OCI-LY3 (cell line): ENCODE results near the gene HACD4.

Source experiments
- EZH2phosphoT487 ChIP-seq: fragments of 200-600 bp; shearing (Covaris generic); IDR thresholded peaks from 2 replicates; pipeline ENCODE4 v1.6.1; 2018; ENCODE audit warnings: antibody characterized with exemption, mixed run types, low read depth
- TF ChIP-seq, protein P1 (sequence below): fragments of 200-600, 300-600 bp; sonication (generic); IDR thresholded peaks from 2 replicates; pipeline ENCODE4 v1.5.1; 2014; ENCODE audit warnings: antibody characterized with exemption, low read length, low read depth

DNA sequence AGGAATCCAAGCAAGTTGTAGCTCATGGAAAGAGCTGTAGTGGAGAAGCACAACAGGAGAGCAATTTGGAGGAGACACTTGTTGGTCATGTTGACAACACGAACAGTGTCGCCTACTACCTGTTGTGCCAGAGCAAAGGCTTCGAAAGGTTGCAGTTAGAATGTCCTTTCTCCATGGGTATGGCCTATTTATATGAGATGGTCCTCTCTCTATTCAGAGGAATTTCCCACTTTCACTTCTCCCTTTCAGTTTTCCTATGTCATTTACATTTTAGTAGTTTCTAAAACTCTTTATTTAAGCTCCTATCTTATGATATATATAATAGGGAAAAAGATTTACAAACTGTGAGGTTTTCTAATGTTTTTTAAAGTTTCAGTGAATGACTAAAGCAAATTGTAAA is 46.3 kb upstream of the HACD4 start, which contains the start of gene IFNB1:
- TF ChIP-seq, protein P1, sequence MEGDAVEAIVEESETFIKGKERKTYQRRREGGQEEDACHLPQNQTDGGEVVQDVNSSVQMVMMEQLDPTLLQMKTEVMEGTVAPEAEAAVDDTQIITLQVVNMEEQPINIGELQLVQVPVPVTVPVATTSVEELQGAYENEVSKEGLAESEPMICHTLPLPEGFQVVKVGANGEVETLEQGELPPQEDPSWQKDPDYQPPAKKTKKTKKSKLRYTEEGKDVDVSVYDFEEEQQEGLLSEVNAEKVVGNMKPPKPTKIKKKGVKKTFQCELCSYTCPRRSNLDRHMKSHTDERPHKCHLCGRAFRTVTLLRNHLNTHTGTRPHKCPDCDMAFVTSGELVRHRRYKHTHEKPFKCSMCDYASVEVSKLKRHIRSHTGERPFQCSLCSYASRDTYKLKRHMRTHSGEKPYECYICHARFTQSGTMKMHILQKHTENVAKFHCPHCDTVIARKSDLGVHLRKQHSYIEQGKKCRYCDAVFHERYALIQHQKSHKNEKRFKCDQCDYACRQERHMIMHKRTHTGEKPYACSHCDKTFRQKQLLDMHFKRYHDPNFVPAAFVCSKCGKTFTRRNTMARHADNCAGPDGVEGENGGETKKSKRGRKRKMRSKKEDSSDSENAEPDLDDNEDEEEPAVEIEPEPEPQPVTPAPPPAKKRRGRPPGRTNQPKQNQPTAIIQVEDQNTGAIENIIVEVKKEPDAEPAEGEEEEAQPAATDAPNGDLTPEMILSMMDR: no peak
- no peak for TF ChIP-seq EZH2phosphoT487
